NB4 (cell line): Measurements from ENCODE around the gene IL13.

ENCODE experiments used
- DNase-seq: peaks from one replicate; pipeline ENCODE4 v3.0.0; 2010; ENCODE audit warnings: low read depth
- H3K4me3 ChIP-seq: one replicate; pipeline ENCODE4 v1.5.1; 2011; ENCODE audit warnings: mild to moderate bottlenecking, low read depth, low read length, moderate library complexity
- CTCF ChIP-seq: IDR thresholded peaks from one replicate; pipeline ENCODE4 v1.5.1; 2012; ENCODE audit warnings: low read depth, low read length
- MAX ChIP-seq: IDR thresholded peaks from 2 replicates; pipeline ENCODE4 v1.6.1; 2011; ENCODE audit warnings: low read depth, low read length
- MYC ChIP-seq: IDR thresholded peaks from 2 replicates; pipeline ENCODE4 v1.6.1; 2011; ENCODE audit warnings: low read depth, low read length
- POLR2A ChIP-seq: IDR thresholded peaks from 2 replicates; pipeline ENCODE4 v1.6.1; 2011; ENCODE audit warnings: mild to moderate bottlenecking; ENCODE audit not compliant: insufficient read length; ENCODE audit errors: extremely low read depth

Gene IL13

GRCh38 chr5:132662925-132663770, 5.2 kb downstream of the IL13 start:
- peak; percentile 76 for DNase-seq
- H3K4me3 ChIP-seq = no peak overlapping the region
- TF ChIP-seq MYC = peak; percentile 35; the same call in 1 of the 2 replicates
- peak; percentile 95 for TF ChIP-seq MAX
- TF ChIP-seq CTCF = no peak

- no peak for DNase-seq
- H3K4me3 ChIP-seq = no peak overlapping the region
- TF ChIP-seq MAX (no peak), POLR2A (no peak), CTCF (no peak), MYC (no peak)
Measured at GRCh38 chr5:132663771-132664695, 6.1 kb downstream of the IL13 start.

GRCh38 chr5:132664696-132665209, 6.8 kb downstream of the IL13 start:
- no peak for DNase-seq
- TF ChIP-seq MAX = no peak

GRCh38 chr5:132665574-132666080, 7.7 kb downstream of the IL13 start:
- DNase-seq = no peak
- TF ChIP-seq MAX (no peak), POLR2A (no peak), CTCF (no peak), MYC (no peak)
- no peak overlapping the region for H3K4me3 ChIP-seq

More at GRCh38 chr5:132664696-132665209, 6.8 kb downstream of the IL13 start:
- no peak overlapping the region for H3K4me3 ChIP-seq

GRCh38 chr5:132666310-132667123, 8.5 kb downstream of the IL13 start:
- peak; percentile 7 for DNase-seq
- H3K4me3 ChIP-seq = no peak overlapping the region
- TF ChIP-seq CTCF (no peak), POLR2A (no peak), MAX (no peak), MYC (no peak)
